ENCODE measurements around the gene TPSG1.
"Not testable (repeated sequence)": the region's sequence is repeated elsewhere in the genome, so short reads cannot be mapped to it uniquely, and the experiment has no call there.

The TPSG1 gene

GRCh38 chr16:1256874-1257322, 31.8 kb upstream of the TPSG1 start:
- no peak for DNase-seq (ENCODE audit: low read depth)

GRCh38 chr16:1256296-1256873, 31.3 kb upstream of the TPSG1 start:
- DNase-seq (ENCODE audit: low read depth), result not testable (repeated sequence)

- not testable (repeated sequence) for DNase-seq (ENCODE audit: low read depth)
These were observed 30.4 kb upstream of the TPSG1 start, which contains the start of gene TPSD1 for GRCh38 chr16:1255276-1256122. Gene TPSD1, plus strand, starts transcription at chr16:1256069. Its CDS starts 212 bp downstream, at chr16:1256281.

- DNase-seq (ENCODE audit: low read depth), result not testable (repeated sequence)
These were observed 29.8 kb upstream of the TPSG1 start for GRCh38 chr16:1254821-1255220.

GRCh38 chr16:1253701-1254364, 28.8 kb upstream of the TPSG1 start:
- not testable (repeated sequence) for DNase-seq (ENCODE audit: low read depth)

GRCh38 chr16:1249031-1249755, 24.1 kb upstream of the TPSG1 start:
- DNase-seq (ENCODE audit: low read depth), result not testable (repeated sequence)

GRCh38 chr16:1247903-1248537, 23.0 kb upstream of the TPSG1 start:
- DNase-seq (ENCODE audit: low read depth), result not testable (repeated sequence)

GRCh38 chr16:1245452-1246020, 20.5 kb upstream of the TPSG1 start:
- no peak for DNase-seq (ENCODE audit: low read depth)

GRCh38 chr16:1244881-1245280, 19.8 kb upstream of the TPSG1 start:
- DNase-seq (ENCODE audit: low read depth), result no peak

- DNase-seq (ENCODE audit: low read depth), result not testable (repeated sequence)
These were observed 19.1 kb upstream of the TPSG1 start for GRCh38 chr16:1243907-1244850.

- DNase-seq (ENCODE audit: low read depth), result not testable (repeated sequence)
These were observed 18.3 kb upstream of the TPSG1 start for GRCh38 chr16:1243363-1243762.

GRCh38 chr16:1241081-1241480, 16.0 kb upstream of the TPSG1 start:
- not testable (repeated sequence) for DNase-seq (ENCODE audit: low read depth)

GRCh38 chr16:1240436-1240835, 15.4 kb upstream of the TPSG1 start, which contains the start of gene TPSAB1:
Gene TPSAB1, plus strand, starts transcription at chr16:1240705. Its CDS starts 234 bp downstream, at chr16:1240939.
- not testable (repeated sequence) for DNase-seq (ENCODE audit: low read depth)

GRCh38 chr16:1239575-1239974, 14.5 kb upstream of the TPSG1 start:
- DNase-seq (ENCODE audit: low read depth), result not testable (repeated sequence)

GRCh38 chr16:1238909-1239308, 13.8 kb upstream of the TPSG1 start:
- not testable (repeated sequence) for DNase-seq (ENCODE audit: low read depth)

- DNase-seq (ENCODE audit: low read depth), result no peak
These were observed 12.9 kb upstream of the TPSG1 start for GRCh38 chr16:1237990-1238389.

GRCh38 chr16:1236659-1237058, 11.6 kb upstream of the TPSG1 start:
- DNase-seq (ENCODE audit: low read depth), result not testable (repeated sequence)

GRCh38 chr16:1232049-1232748, 7.1 kb upstream of the TPSG1 start:
- not testable (repeated sequence) for DNase-seq (ENCODE audit: low read depth)

- DNase-seq (ENCODE audit: low read depth), result not testable (repeated sequence)
These were observed 6.2 kb upstream of the TPSG1 start for GRCh38 chr16:1231301-1231700.

All from GM04503 (cell line).